T-helper 2 cell (primary cell): ENCODE results near the gene COL4A1.

Source experiments
- DNase-seq, 5 experiments: peaks; one replicate each; pipeline versions ENCODE4 v3.0.0 to v3.0.0-alpha.2; 2012 to 2022

COL4A1 gene

GRCh38 chr13:110156301-110157049 is 150.5 kb downstream of the COL4A1 start:
- no peak for DNase-seq

GRCh38 chr13:110155072-110155471 is 151.9 kb downstream of the COL4A1 start:
- no peak for DNase-seq

GRCh38 chr13:110154410-110154933 is 152.5 kb downstream of the COL4A1 start:
- no peak for DNase-seq

GRCh38 chr13:110152351-110152750 is 154.6 kb downstream of the COL4A1 start:
- DNase-seq, result no peak

- no peak for DNase-seq
These were observed 155.5 kb downstream of the COL4A1 start for GRCh38 chr13:110151462-110151861.

- no peak for DNase-seq
These were observed 156.4 kb downstream of the COL4A1 start for GRCh38 chr13:110150384-110151101.

- no peak for DNase-seq
These were observed 157.9 kb downstream of the COL4A1 start for GRCh38 chr13:110149036-110149435.

- DNase-seq, result no peak
These were observed 166.9 kb downstream of the COL4A1 start for GRCh38 chr13:110140099-110140498.

- no peak for DNase-seq
These were observed 168.3 kb downstream of the COL4A1 start for GRCh38 chr13:110138700-110139036.

- DNase-seq, result peak in 3 of 5 experiments; percentile 2 to 68 (median 47)
These were observed 168.8 kb downstream of the COL4A1 start for GRCh38 chr13:110138010-110138699.

- DNase-seq, result peak in 1 of 5 experiments; percentile 38
These were observed 169.3 kb downstream of the COL4A1 start for GRCh38 chr13:110137680-110138009.

- no peak for DNase-seq
These were observed 170.0 kb downstream of the COL4A1 start for GRCh38 chr13:110136660-110137585.

- no peak for DNase-seq
These were observed 170.9 kb downstream of the COL4A1 start for GRCh38 chr13:110135977-110136597.

- DNase-seq, result no peak
These were observed 172.2 kb downstream of the COL4A1 start for GRCh38 chr13:110134801-110135200.

GRCh38 chr13:110133425-110134235 is 173.3 kb downstream of the COL4A1 start:
- DNase-seq, result no peak

- DNase-seq, result no peak
These were observed 174.6 kb downstream of the COL4A1 start for GRCh38 chr13:110132225-110132982.

- no peak for DNase-seq
These were observed 175.5 kb downstream of the COL4A1 start for GRCh38 chr13:110131424-110131823.

- no peak for DNase-seq
These were observed 176.5 kb downstream of the COL4A1 start for GRCh38 chr13:110130431-110130830.

- DNase-seq, result no peak
These were observed 177.3 kb downstream of the COL4A1 start for GRCh38 chr13:110129539-110130186.

- DNase-seq, result no peak
These were observed 177.9 kb downstream of the COL4A1 start for GRCh38 chr13:110129076-110129475.
